Left colon (tissue), 2 donors: ENCODE data around the gene THADA. TPM values are rescaled to one million over a fixed set of nuclear protein-coding genes. Genes with fewer than 3 reads are reported as not detected.
A peak's percentile ranks its signal among the peaks of the same experiment; 100 is the strongest.
"Not testable (repeated sequence)": the region's sequence is repeated elsewhere in the genome, so short reads cannot be mapped to it uniquely, and the experiment has no call there.

Experiments
- ATAC-seq: fragments of 200-7000 bp; cut with Tn5 transposase; one replicate; pipeline ENCODE4 v1.9.1; 2020; ENCODE audit warnings: mild to moderate bottlenecking, moderate library complexity
- DNase-seq, 2 donors: peaks; one replicate each; pipeline ENCODE4 v3.0.0-alpha.2; 2020
- intact Hi-C, 2 donors: fragments of 100-400 bp; cut with DNase I in 1 of 2; cut with micrococcal nuclease in 1 of 2; formaldehyde crosslinking; loops; one replicate each; pipeline versions ENCODE4 v1.11.2 to v1.14.0; 2022; cut with DNase I, micrococcal nuclease
- total RNA-seq, 2 donors: library from RNA; stranded (reverse); fragmentation: NEBNext Ultra II Directional; extraction: Animal tissue kit (Norgen Biotek cat#: 25700); gene quantifications; one replicate each; pipeline ENCODE4 v1.2.1, GENCODE V29; 2021
- donor health status: DM: no; HTN: no; CAD: no.
- donor health status: DM: yes; HTN: yes; CAD: no.

THADA gene
- total RNA-seq, 2 donors from 2014 or later: 18.7 to 20.3 TPM

DNA sequence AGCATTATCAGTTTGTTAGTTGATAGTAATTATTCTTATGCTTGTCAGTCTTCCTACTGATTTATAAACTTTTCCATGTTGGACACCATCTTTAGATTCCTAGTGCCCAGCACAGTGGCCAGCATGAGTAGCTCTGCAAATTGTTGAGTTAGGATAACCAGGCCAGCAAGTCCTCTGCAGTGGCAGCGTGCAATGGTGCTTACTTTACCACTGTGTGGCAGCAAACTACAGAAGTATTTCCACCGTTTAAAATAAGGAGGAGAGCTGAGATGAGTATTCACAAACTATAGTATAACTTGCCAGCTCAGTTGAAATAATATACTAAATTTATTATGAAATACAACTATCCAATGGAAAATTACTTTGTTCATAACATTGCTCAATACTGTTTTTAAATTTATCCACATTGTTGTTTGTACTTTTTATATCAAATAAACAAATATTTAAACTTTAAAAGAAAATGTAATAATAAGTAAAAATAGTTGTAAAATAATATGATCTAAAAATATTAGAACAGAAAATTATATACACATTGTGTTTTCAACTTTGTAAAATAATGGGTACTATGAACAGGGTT, 9.3 kb upstream of the THADA start:
- DNase-seq: no peak
- peak; percentile 55 for ATAC-seq
- intact Hi-C loops: no loop called here

GRCh38 chr2:43604674-43605073, 8.8 kb upstream of the THADA start:
- DNase-seq (no peak), ATAC-seq (no peak)
- intact Hi-C loops: no loop called here

- ATAC-seq, DNase-seq, intact Hi-C loops: not testable (repeated sequence)
Measured at GRCh38 chr2:43600596-43600995, 4.8 kb upstream of the THADA start.

- ATAC-seq: no peak
- intact Hi-C loops: no loop called here
- no peak for DNase-seq
Measured at GRCh38 chr2:43594875-43595274, 963 bp downstream of the THADA start.

GRCh38 chr2:43593254-43593653, 2.6 kb downstream of the THADA start:
- intact Hi-C loops: no loop called here
- DNase-seq (no peak), ATAC-seq (no peak)

- intact Hi-C loops: no loop called here
- ATAC-seq (no peak), DNase-seq (no peak)
Measured at GRCh38 chr2:43592443-43592842, 3.4 kb downstream of the THADA start.

GRCh38 chr2:43585708-43586107, 10.1 kb downstream of the THADA start:
- intact Hi-C loops: no loop called here
- ATAC-seq (no peak), DNase-seq (no peak)

GRCh38 chr2:43579275-43579981, 16.4 kb downstream of the THADA start:
- ATAC-seq: no peak
- intact Hi-C loops: loop anchor here in 1 of 2 donors (10.0 kb wide), 1 partner anchor 755 kb away; no protein-coding TSS in a partner anchor
- DNase-seq: no peak

- ATAC-seq (no peak), DNase-seq (no peak)
- intact Hi-C loops: loop anchor here in 1 of 2 donors (10.0 kb wide), 1 partner anchor 752 kb away; no protein-coding TSS in a partner anchor
Measured at GRCh38 chr2:43576981-43577892, 18.6 kb downstream of the THADA start.

GRCh38 chr2:43572244-43572643, 23.6 kb downstream of the THADA start:
- ATAC-seq (no peak), DNase-seq (no peak)
- intact Hi-C loops: loop anchor here in 1 of 2 donors (10.0 kb wide), 1 partner anchor 747 kb away; no protein-coding TSS in a partner anchor

GRCh38 chr2:43569921-43570320, 25.9 kb downstream of the THADA start:
- intact Hi-C loops: loop anchor here in 1 of 2 donors (10.0 kb wide), 1 partner anchor 745 kb away; no protein-coding TSS in a partner anchor
- DNase-seq: no peak
- ATAC-seq: no peak

DNA sequence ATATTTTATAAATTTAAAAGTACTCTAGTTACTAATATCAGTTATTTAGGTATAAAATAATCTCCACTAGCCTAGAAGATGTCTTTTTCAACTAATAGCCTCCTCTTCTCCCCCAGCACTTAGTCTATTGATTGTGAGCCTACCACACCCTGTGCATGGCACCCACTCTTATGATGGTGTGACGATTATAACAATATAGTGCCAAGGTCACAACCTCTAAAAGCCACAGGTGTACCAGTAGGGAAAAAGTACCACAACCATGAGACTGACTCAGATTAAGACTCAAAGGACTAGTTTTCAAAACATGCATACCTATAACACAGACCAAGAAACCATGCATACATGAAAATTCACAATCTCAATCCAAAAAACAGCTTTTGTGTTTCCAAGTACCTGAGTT, 27.6 kb downstream of the THADA start:
- intact Hi-C loops: no loop called here
- DNase-seq (no peak), ATAC-seq (no peak)

DNA sequence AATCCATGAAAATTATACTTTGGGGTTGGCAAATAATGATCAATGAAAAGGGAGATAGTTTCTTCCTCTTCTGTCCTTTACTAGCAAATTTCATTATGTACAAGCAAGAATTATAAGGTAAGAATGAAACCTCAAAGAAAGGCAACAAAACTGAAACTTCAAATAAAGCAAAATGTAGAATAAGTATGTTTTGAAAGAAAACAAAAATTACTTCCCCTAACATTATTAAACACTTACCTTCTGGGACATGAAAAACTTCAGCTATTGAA, 29.4 kb downstream of the THADA start:
- ATAC-seq: no peak
- no peak for DNase-seq
- intact Hi-C loops: no loop called here

GRCh38 chr2:43563679-43564078, 32.2 kb downstream of the THADA start:
- ATAC-seq: no peak
- DNase-seq: no peak
- intact Hi-C loops: no loop called here

DNA sequence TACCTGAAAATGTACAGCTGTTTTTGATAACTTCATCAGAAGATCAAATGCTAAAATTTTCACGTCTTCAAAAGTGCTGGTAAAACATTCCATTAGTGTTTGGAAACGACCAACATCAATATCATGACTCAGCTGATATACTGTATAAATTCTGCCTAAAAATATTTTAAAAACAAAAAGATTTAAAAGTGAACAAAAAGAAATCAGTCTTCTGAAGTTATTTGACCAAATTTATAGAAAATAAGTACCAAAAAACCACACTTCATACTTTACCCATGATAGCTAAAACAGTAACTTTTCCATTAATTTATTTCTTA, 35.6 kb downstream of the THADA start:
- ATAC-seq (no peak), DNase-seq (no peak)
- intact Hi-C loops: no loop called here

GRCh38 chr2:43559391-43560230, 36.2 kb downstream of the THADA start:
- no peak for DNase-seq
- ATAC-seq: no peak
- intact Hi-C loops: no loop called here

DNA sequence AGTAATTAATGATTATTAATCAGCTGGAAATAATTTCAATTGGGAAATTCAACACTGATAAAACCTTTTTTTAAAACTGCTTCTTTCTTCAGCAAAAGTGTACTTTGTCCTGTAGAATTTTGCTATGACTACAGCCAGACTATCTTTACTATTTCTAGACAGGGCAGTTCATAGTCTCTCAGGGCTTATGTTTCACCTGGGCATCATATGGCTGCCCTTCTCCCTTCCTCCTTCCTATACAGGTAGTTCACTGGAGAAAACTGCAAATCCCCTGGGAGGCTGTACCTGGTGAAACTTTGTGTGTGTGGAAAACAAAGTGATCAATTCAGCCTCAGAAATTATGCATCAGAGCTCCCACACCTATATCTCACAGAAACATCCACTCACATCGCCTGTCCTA, 38.6 kb downstream of the THADA start:
- DNase-seq: no peak
- intact Hi-C loops: no loop called here
- no peak for ATAC-seq

DNA sequence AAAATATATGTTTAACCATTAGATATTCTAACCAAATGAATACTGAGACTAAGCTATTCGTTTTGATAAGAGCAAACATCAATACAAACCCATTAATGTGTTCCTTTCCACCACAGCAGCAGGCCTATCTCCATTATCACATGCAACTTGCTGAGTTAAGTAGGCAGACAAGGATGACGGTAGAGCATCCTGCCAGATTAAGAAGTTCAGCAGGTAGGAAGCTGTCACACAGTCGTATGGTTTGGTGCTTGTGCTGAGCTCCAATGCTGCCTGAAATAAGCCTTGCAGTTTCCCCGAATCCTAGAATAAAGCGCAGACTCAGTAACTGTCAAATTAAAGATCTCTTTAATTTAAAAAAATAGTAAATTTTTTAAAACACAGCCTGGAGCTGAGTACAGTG, 39.6 kb downstream of the THADA start:
- ATAC-seq (no peak), DNase-seq (no peak)
- intact Hi-C loops: no loop called here

DNA sequence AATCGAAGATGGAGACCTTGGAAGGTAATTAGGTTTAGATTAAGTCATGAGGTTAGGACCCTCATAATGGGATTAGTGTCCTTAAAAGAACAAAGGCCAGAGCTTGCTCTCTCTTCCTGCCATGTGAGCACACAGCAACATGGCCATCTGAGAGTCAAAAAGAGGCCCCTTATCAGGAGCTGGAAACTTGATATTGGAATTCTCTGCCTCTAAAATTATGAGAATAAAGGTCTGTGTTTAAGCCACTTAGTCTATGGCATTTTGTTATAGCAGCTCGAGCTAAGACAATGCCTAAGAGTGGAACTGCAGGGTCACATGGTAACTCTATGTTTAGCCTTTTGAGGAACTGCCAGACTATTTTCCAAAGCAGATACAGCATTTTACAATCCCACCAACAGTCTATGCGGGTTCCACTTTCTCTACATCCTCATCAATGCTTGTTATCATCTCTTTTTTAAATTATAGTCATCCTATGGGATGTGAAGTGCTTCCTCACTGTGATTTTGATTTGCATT, 42.4 kb downstream of the THADA start:
- ATAC-seq: no peak
- intact Hi-C loops: no loop called here

More for the DNA sequence above, 42.4 kb downstream of the THADA start:
- no peak for DNase-seq
